NCI-H82 treated with DMSO at 0.1 percent for 48 hours (cell line): ENCODE results near the gene FXYD5.

Experiments used
- DNase-seq: peaks from one replicate; lab custom pipeline; 2025; ENCODE audit not compliant: unreplicated experiment; lab: John Stamatoyannopoulos, UW

FXYD5 gene

DNA sequence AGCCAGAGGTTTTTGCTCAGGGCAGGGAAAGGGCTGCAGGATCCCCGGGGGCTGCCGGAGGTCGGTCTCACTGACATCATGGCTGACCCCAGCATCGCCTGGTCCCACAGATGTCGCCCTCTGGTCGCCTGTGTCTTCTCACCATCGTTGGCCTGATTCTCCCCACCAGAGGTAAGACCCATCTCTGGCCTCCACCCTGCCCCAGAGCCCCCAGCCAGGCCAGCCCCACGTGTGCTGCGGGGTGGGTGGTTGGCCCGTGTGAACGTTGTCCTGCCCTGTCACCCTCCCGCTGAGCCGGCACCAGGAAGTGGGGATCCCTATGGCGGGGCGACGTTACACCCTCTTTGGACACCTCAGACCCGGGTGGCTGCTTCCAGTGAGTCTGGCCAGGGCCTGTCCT, 906 bp downstream of the FXYD5 start:
- no peak for DNase-seq

DNA sequence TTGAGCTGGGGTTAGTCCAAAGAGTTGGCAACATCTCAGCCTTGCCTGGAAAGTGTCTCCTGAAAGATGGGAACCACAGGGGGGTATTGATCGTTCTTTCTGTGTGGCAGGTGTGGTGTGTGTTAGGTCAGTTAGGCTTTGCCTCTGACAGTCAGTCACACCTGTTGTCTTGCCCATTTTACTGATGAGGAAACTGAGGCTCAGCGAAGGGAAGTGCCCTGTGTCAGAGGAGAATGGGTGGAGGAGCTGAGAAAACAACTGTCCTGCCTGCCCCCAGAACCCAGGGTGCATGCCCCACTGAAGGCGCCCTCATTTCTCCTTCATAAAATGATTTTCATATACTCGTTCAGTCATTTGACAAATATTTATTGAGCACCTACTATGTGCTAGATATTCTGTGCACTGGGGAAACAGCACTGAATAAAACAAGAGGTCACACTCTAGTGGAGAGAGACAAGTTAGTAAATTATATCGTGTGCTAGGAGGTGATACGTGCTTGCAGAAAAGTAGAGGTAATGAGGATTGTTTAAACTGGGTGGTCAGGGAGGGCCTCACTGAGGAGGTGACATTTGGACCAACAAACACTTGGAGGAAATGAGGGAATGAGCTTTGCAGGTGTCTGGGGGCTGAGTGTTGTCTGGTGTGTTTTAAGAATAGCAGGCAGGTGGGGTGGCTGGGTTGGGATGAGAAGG, 1.6 kb downstream of the FXYD5 start:
- DNase-seq = no peak

DNA sequence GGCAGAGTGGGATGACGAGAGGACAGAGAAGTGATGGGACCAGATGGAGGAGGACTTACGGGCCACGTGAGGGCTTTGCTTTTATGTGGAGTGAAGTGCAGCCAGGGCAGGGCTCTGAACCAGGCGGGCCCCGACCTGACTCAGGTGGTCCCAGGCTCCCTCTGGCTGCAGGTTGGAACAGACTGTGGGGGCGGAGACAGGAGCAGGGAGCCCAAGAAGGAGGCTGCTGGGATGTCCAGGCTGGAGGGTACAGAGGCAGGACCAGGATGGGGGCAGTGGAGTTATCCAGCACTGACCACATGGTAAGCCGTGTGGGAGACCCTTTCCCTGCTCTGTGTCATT, 2.1 kb downstream of the FXYD5 start:
- DNase-seq = no peak

DNA sequence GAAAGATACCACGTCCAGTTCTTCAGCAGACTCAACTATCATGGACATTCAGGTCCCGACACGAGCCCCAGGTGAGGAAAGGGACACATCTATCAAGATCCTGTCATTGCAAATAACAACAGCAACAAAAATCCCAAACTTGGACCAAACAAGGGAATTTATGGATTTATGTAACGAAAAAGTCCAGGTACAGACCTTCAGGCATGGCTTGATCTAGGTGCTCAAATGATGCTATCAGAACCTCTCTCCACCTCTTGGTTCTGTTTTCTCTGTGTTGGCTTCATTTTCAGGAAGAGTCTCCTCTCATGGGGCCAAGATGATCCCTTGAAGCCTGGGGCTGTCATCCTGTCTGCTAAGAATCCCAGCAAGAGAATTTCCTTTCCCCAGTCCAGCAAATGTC, 2.9 kb downstream of the FXYD5 start:
- DNase-seq = no peak

DNA sequence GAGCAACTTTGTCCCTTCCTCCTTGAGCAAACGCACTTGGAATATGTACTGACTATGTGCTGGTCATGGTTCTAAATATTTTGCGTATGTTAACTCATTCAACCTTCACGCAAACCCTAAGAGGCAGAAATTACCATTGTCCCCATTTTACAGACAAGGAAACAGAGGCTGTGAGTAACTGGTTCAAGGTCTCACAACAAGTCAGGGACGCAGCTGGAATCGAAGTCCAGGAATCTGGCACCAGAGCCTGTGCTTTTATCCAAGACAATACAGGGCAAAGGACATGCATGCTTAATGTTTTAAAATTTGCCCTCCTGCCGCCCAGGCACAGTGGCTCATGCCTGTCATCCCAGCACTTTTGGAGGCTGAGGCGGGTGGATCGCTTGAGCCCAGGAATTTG, 5.1 kb downstream of the FXYD5 start:
- no peak for DNase-seq

DNA sequence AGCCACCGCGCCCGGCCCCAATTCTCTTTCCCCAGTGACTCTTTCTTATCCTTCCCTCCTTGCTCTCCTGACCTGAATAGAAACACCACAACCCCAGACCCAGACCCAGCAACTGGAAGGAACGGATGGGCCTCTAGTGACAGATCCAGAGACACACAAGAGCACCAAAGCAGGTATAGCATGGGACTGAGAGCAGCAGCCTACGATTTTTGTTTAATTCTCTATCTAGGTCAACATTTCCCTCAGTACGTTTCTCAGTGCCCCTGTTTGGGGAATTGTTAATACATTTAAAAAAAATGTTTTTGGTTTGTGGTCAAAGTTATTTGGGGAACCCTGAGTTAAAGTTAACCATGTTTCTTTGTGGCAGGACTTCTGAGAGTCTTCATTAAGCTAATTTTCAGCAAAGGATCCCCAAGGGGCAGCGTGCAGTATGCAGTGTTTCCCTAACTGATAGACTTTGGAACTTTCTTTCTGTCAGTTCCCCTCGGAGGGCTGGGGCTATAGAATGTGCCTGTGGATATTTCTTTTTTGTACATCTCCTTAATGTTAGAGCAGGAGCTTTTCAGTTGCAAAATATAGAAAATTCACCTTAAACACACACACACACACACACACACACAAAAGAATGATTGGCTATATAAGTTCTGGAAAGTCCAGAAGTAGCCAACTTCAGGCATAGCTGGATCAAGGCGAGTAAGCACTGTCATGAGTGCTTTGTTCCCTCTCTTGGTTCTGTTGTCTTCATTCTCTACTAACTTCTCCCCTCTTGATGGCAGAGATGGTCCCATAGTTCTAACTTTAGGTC, 6.3 kb downstream of the FXYD5 start:
- no peak for DNase-seq

DNA sequence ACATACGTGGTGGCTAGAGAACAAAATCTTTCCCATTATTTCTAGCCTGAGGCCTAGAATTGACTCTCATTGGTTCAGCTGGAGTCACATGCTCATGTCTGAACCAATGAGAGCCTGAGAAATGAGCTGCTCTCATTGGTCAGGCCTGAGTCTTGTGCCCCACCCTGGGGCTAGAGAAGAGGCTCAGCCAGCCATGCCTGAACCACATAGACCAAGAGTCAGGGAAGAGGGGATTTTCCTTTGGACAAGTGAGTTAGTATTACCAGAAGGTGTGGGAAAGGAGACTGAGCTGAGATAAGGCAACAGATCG, 6.9 kb downstream of the FXYD5 start:
- no peak for DNase-seq

DNA sequence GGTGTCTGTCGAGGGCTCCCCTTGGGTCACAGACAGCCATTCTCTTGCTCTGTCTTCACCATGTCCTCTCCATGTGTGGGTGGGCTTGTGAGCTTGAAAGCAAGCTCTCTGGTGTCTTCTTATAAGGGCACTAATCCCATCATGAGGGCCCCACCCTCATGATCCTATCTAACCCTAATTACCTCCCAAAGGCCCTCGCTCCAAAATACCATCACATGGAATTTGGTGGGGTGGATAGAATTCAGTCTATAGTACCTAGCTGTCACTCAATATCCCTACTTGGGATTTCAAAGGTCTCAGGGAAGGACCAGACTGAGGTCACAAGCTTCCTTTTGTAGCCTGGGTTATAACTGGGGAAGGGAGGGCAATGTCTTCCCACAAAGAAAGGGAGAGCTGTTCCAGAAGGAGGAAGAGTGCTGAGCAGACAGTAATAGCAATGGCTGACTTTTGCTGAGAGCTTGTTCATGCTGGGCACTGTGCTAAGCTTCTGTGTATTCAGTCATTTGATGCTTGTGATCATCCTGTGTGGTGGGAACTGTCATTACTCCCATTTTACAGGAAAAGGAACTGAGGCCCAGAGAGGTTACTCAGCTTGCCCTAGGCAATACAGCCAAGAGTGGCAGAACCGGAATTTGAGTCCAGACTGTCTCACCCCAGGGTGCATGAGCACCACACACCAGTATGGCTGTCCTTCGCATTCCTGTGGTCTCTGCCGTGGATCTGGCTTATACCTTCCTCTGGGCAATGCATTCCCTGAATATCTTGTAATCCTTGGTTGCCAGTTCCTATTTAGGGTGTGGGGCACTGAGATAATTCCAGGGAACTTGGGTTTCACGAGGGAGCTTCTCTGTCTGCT, 8.2 kb downstream of the FXYD5 start:
- no peak for DNase-seq

DNA sequence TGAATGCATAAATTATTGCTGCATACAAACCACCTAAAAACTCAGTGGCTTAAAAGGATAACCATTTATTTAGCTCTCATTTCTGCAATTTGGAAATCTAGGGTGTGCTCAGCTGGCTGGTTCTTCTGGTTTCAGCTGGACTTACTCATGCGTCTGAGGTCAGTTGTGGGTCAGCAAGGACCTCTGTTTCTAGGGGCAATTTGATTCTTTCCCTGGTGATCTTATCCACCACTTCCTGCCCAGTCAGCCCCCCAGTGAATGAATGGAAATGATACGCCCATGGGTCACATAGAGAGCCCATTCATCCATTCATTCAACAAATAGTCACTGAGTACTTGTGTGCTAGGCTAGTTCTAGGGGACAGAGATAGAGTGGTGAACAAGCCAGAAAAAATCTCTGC, 9.9 kb downstream of the FXYD5 start:
- no peak for DNase-seq

DNA sequence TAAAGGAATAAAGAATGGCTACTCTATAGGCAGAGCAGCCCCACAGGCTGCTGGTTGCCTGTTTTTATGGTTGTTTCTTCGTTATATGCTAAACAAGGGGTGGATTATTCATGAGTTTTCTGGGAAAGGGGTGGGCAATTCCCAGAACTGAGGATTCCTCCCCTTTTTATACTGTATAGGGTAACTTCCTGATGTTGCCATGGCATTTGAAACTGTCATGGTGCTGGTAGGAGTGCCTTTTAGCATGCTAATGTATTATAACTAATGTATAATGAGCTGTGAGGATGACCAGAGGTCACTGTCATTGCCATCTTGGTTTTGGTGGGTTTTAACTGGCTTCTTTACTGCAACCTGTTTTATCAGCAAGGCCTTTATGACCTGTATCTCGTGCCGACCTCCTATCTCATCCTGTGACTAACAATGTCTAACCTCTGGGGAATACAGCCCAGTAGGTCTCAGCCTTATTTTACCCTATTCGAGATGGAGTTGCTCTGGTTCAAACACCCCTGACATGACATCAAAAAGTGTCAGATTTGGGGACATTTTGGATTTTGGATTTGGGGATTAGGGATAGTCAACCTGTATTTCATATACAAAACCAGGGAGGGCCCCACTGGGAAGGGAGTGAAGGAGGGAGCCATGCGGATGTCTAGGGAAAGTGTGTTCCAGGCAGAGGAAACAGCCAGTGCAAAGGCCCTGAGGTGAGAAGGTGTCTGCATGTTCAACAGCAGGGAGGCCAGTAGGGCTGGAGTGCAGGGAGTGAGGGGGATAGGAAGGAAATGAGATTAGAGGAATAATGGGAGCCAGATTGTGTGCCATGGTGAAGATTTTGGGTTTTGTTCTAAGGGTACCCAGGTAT, 10.9 kb downstream of the FXYD5 start:
- DNase-seq = no peak

DNA sequence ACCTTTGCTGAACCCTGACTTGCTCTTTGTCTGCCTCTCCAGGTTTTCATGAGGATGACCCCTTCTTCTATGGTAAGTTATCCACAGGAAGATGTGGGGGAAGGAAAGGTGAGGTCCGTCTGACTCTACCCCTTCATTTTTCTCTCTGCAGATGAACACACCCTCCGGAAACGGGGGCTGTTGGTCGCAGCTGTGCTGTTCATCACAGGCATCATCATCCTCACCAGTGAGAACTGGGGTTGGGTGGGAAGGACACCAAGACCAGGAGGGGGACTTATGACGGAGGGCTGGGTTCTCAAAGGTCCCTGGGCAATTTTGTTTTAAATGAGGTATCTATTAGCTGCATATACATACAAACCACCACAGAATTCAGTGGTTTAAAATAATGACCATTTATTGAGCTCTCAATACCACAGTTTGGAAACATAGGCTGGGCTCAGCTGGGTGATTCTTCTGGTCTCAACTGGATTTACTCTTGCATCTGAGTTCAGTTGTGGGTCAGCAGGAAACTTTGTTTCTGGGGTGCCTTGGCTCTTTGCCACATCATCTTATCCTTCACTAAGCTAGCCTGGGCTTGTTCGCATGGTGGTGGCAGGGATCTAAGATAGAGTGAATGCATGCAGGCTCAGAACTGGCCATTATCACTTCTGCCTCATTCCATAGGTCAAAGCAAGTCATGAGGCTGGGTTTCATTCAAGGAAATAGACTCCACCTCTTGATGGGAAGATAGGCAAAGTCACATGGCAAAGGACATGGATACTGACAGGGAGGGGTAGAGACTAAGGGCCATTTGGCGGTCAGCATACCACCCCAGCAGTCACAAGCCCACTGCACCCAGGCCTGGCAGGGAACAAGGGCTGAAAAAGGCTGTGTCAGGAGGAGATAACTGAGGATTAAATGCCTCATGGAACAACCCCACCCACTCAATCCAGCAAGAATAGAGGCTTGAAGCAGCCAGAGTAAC, 11.8 kb downstream of the FXYD5 start:
- DNase-seq = no peak

DNA sequence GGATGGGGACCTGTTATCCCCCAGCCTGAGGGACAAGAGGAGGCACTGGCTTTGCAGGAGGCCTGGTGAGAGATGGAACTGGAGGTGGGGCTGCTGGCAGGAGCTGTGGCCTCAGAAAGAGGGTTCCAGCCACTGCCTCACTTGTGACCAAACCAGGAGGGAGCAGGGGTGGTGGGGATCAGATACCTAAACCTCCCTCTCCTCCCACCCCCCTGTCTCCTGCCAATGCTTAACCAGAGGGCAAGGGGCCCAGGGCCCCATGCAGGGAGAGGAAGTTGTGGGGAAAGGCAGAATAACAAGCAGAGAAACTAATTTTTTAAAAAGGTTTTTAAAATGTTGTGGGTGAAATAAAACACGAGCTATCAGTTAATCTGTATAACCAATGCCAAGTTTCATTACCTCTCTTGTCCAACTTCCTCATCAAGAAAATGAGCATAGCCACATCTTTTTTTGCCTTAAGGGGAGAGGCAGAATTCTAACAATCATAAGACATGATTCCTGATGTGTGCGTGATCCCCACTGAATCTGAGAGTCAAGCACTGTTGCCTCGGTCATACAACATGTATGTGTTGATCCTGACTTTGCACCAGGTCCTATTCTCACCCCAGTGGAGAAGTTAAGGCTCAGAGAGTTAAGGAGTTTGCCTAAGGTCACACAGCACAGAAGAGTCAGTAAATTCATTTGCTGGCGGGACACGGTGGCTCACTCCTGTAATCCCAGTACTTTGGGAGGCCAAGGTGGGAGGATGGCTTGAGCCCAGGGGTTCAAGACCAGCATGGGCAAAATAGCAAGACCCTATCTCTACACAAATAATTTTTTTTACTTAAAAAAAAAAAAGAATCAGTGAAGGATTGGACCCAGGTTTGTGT, 12.9 kb downstream of the FXYD5 start:
- no peak for DNase-seq

DNA sequence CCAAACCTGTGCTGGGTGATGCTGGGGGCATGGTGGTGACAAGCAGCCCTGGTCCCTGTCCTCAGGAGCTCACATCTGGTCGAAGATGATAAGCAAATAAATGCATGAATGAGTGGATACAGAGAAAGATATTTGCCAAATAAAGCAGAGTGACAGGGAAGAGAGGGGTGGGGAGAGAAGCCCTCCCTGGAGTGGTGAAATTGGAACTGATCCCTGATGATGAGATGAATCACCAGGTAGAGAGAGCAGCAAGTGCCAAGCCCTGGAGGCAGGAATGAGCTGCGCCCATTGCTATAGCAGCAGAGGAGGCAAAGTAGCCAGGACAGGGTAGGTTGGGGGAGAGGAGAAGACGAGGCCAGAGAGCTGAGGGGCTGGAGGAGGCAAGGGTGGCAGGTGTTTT, 13.7 kb downstream of the FXYD5 start:
- DNase-seq = no peak

DNA sequence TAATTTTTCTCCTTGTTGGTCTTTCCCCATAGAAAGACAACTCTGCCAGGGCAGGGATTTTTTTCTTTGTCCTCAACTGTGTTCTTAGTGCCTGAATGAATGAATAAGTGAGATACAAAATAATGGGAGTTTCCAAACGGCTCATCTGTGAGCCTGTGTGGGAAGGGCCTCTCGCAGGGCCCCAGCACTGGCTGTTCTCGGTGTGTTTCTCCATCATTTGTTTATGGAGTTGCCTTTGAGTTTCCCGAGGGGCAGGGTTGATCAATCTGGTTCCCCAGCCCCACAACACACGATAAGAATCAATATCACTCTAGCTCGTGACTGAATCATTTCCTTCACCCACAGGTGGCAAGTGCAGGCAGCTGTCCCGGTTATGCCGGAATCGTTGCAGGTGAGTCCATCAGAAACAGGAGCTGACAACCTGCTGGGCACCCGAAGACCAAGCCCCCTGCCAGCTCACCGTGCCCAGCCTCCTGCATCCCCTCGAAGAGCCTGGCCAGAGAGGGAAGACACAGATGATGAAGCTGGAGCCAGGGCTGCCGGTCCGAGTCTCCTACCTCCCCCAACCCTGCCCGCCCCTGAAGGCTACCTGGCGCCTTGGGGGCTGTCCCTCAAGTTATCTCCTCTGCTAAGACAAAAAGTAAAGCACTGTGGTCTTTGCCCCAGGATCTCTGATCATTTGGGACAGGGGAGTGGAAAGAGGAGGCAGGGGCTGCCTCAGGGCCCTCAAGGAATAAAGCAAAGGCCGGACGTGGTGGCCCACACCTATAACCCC, 14.9 kb downstream of the FXYD5 start:
- no peak for DNase-seq

DNA sequence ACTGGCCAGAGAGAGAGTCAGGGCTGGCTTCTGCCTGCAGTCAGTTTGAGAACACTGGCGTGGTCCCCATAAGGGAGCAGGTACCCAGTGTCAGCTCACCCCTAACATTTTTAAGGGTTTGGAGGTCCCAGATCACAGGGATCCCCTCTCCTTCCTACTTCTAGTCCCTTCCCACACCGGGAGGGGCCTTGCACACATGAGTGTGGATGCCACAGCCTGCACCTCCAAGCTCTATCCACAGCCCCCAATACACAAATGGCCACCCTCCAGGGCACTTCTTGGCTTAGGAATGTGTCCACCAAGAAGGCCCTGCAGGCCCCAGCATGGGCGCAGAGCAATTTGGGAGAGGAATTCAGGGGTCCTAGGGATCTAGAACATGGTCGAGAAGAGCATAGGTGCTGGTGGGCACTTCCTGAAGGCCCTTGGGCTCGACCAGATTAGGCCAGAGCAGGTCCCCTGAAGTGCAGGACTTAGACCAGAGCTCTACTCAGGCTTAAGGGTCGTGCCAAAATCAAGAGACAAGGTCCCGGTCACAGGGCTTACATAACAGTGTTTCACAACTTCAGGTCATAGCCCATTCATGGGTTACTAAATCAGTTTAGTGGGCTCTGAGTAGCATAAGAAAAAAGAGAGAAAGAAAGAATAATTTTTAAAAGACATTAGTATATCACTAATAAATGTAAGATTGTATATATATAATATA, 16.0 kb downstream of the FXYD5 start:
- no peak for DNase-seq

DNA sequence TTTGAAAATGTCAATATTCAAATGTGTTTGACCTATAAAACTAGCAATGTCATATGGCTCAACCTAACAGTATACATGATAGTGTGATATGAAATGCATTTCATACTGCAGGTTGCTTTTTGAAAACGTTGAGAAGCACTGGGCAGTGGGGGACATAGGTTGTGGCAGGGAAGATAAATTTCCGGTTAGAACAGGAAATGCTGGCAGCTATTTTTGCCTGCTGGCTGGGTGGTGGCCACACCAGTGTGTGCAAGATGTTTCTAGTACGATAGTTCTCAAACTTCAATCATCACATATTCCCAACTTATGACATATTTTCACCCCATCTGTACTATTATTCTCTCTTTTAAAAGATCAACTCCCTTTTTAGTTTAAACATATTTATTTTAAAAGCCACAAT, 17.2 kb downstream of the FXYD5 start:
- no peak for DNase-seq

DNA sequence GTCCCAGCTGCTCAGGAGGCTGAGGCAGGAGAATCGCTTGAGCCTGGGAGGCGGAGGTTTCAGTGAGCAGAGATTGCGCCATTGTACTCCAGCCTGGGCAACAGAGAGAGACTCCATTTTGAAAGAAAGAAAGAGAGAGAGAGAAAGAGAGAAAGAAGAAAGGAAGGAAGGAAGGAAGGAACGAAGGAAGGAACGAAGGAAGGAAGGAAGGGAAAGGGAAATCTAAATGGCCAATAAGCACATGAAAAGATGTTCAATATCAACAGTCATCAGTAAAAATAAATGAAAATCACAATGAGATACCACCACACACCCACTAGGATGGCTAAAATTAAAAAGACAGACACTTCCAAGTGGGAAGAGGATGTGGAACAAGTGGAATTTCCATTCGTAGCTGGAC, 19.7 kb downstream of the FXYD5 start:
- DNase-seq = no peak

DNA sequence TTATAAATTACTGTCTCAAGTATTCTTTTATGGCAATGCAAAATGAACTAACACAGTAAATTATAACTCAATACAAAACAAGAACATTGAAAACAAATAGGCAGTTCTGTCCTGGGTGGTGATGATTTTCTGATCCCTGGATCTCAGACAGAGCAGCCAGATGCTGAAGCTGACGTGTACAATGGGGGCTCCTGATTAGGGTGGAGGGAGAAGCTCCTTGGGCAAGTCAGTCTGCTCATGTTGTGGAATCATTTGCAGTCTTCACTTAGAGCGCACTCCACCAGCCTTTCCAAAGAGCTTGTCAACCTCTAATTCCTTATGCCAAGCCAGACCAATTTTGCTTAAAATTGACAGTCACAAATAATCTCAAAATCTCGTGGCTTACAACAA, 21.6 kb downstream of the FXYD5 start:
- no peak for DNase-seq
